ENCODE measurements around the gene SIT1.

- TF ChIP-seq CTCF (IDR thresholded peaks at IDR 0.05; ENCODE audit: insufficient read depth, low read depth, low read length), result no peak
- no peak for TF ChIP-seq EZH2 (IDR thresholded peaks at IDR 0.05; ENCODE audit: insufficient read depth, low read length)
Measured at GRCh38 chr9:35685506-35685905, 34.8 kb upstream of the SIT1 start.

All from astrocyte (in vitro differentiated cells and primary cell).